GM12864 (cell line): ENCODE data around the gene BMPR2.

Experiments used
- DNase-seq: peaks from one replicate; pipeline ENCODE4 v3.0.0-alpha.2; 2011; ENCODE audit warnings: low read depth
- H3K4me3 ChIP-seq: 2 replicates; pipeline ENCODE4 v1.5.1; 2011; ENCODE audit warnings: mild to moderate bottlenecking, low read depth, low read length, control low read depth
- CTCF ChIP-seq: IDR thresholded peaks from 2 replicates; pipeline ENCODE4 v1.5.1; 2011; ENCODE audit warnings: low read depth, mild to moderate bottlenecking, moderate library complexity, low read length, control low read depth, inconsistent platforms; ENCODE audit errors: missing control alignments

The BMPR2 gene

GRCh38 chr2:202410092-202410491, 34.0 kb downstream of the BMPR2 start:
- H3K4me3 ChIP-seq = no peak overlapping the region
- no peak for TF ChIP-seq CTCF
- no peak for DNase-seq

- no peak for DNase-seq
- TF ChIP-seq CTCF = no peak
- no peak overlapping the region for H3K4me3 ChIP-seq
These were observed 35.0 kb downstream of the BMPR2 start for GRCh38 chr2:202411097-202411496.

GRCh38 chr2:202418027-202418426, 41.9 kb downstream of the BMPR2 start:
- no peak for DNase-seq
- no peak for TF ChIP-seq CTCF
- H3K4me3 ChIP-seq = no peak overlapping the region

- H3K4me3 ChIP-seq = no peak overlapping the region
- TF ChIP-seq CTCF = no peak
- no peak for DNase-seq
These were observed 42.4 kb downstream of the BMPR2 start for GRCh38 chr2:202418511-202418910.

GRCh38 chr2:202423139-202423538, 47.0 kb downstream of the BMPR2 start:
- no peak overlapping the region for H3K4me3 ChIP-seq
- no peak for TF ChIP-seq CTCF
- no peak for DNase-seq

GRCh38 chr2:202425036-202425435, 48.9 kb downstream of the BMPR2 start:
- DNase-seq = no peak
- no peak overlapping the region for H3K4me3 ChIP-seq
- TF ChIP-seq CTCF = no peak

GRCh38 chr2:202426751-202427150, 50.6 kb downstream of the BMPR2 start:
- H3K4me3 ChIP-seq = no peak overlapping the region
- TF ChIP-seq CTCF = no peak

More at GRCh38 chr2:202426751-202427150, 50.6 kb downstream of the BMPR2 start:
- no peak for DNase-seq
